GM19239 (cell line): Measurements from ENCODE around the gene CTNND2.

Experiments used
- DNase-seq: peaks from one replicate; pipeline ENCODE4 v3.0.0; 2011; ENCODE audit warnings: low spot score; ENCODE audit not compliant: insufficient read length
- FAIRE-seq: peaks from 2 replicates; lab custom pipeline; 2011; peaks lifted over from hg19 to GRCh38; lab: Jason Lieb, UNC

CTNND2 gene

DNA sequence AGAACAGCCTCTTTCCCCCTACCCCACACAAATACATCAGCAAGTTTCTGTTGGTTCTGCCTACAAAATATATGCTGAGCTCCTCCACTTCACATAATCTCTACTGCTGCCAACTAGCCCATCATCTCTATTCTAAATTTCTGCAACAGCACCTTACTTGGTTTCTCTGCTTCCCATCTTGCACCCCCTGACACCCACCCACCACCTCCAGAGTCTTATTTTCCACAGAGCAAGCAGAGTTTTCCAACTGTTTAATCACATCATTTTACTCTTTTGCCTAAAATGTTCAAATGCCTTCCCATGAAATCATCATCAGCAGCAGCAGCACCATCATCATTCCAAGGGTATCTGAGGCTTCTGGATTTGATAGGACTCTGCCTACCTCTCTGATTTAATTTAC, 295.7 kb downstream of the CTNND2 start:
- DNase-seq = no peak
- FAIRE-seq = no peak

DNA sequence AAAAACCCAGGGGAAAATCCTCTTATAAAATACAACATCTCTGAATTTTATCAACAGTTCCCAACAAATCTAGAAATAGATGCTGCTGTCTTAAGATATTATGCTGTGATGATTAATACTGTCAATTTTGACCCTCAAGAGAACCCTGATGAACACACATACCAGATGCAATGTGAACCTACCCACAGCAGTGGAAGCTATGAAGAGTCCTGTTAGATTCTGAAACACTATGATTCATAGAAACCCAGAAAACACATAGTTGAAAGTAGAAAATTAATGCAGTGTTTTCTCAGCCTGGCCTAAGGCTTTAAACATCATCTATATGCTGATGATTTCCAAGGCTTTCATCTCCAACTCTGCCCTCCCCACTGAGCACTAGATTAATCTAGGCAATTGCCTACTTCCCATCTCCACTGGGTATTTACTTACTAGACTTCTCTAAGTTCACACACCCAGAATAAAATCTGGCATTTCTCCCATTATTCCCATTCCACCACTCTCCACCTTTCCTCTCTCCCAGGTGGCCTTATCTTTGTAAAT, 296.2 kb downstream of the CTNND2 start:
- DNase-seq (no peak), FAIRE-seq (no peak)

DNA sequence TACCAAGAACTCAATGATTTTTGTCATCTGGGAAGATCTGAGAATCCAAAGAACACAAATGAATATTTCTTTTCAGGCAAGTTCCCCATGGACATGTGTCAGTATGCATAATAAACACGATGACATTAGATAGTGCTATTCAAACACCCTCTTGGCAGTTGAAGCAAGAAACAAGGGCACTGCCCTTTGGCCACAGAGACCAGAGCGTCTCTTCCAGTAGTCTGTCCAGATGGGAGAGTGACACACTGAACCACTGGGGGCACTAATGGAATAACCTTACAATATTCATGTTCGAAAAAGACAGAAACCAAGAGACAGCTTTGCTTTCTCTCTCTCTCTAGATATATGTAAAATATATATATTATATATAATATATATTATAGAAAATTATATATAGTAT, 301.9 kb downstream of the CTNND2 start:
- FAIRE-seq = no peak
- DNase-seq = no peak

DNA sequence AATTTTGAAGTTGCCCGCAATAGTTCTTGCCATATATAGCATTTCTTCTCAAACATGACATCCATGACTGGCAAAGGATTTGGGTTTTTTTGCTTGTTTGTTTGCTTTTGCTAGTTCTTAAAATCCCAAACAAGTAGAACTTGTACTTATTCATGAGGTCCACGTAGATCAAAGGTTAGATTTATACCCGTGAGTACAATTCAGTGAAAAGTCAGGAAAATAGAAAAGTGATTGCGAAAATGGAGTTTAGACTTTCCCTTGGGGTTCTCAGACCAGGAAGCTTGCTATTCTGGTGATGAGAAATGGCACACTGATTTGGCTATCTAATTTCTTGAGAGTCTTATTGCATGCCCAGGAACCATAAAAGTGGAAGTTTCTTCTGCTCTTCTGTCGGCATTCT, 304.7 kb downstream of the CTNND2 start:
- FAIRE-seq (no peak), DNase-seq (no peak)

DNA sequence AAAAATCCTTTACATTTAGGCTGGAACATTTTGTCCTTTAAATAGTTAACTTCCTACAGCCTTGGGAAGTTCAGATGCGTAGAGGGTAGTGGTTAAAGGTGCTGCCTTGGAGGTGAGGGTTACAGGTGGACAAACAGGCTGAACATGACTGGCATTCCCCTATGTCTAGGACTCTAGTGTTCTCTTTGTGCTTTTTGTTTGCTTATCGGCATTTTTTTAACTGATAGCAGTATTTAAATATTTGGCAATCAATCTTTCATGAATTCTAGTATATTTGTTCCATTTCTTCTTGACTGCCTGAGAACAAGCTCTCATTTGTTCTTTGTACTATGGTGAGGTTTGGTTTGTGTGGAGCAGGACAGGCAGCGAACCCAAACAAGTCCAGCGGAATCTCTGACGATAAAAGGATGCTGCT, 307.6 kb downstream of the CTNND2 start:
- DNase-seq = no peak
- no peak for FAIRE-seq

DNA sequence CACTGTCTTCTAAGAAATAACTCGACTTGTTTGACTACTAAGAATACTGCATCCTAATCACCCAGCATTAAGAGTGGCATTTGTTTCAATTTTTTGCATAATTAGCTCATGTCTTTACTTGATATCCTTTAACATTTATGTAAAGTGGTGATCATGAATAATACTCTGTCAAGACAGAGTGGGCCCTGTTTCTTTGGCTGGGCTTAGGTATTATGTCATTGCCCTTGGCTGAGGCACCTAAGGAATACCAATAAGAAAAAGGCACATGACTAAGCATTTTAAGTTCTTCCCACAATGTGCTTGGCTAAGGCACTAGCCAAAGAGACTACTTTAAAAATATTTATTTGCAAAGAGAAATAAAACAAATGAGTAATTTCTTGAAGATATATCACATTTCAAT, 308.1 kb downstream of the CTNND2 start:
- no peak for DNase-seq
- no peak for FAIRE-seq

DNA sequence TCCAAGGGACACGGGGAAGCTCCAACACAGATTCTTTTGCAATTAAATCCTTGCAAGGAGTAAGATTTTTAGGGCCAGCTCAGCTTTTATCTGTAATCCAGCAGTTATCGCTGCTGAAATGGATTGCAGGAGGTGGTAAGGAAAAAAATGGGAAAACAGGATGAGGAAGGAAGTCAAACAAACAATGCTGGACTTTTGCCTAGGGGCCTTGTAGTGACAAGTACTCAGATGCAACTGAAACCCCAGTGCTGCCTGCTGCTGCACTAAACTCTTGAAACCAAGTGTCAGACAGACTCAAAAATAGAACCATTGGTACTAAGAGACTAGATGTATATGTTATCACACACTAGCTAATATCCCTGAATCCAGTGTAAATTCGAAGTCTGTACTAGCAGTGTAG, 309.2 kb downstream of the CTNND2 start:
- no peak for FAIRE-seq
- DNase-seq = no peak

DNA sequence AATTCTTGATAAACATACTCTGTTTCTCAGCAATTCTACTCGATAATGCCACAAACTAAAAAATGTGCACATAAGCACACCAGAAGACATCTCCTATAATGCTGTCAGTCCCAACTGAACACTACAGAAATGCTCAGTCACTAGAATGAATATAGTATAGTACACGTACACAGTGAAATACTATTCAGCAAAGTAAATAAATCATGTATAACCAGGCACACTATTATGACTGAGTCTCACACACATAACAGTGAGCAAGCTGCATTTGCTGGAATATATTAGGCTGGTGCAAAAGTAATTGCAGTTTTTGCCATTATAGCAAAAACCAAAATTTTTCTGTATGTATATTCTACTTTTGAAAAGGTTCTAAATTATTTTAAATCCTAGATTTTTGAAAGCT, 310.2 kb downstream of the CTNND2 start:
- no peak for FAIRE-seq
- no peak for DNase-seq

DNA sequence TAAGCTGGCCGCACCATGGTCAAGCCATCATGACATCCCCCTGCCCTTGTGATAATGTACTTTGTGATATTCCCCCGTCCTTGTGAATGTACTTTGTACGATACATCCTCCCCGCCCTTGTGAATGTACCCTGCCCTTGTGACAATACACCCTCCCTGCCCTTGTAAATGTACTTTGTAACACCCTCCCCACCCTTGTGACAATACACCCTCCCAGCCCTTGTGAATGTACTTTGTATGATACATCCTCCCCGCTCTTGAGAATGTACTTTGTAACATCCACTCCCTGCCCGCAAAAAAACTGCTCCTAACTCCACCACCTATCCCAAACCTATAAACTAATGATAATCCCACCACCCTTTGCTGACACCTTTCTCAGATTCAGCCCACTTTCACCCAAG, 313.8 kb downstream of the CTNND2 start:
- FAIRE-seq (no peak), DNase-seq (no peak)

DNA sequence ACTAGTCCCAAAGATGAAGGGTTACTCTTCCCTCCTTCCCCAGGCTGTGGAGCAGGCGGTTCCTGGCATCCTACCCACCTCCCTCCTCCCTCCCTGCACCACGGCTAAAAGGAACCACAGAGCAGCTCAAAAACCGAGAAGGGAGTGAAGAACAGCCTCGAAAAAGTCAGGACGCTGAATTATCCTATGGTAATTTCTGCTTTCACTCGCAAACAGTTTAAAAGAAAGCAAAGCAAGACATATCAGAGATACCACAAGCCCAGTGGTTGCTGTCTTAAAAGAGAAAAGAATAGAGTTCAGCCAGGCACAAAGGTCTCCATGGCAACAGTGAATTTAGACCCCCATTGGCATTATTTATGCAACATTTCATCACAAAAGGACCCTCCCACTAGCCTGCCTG, 315.4 kb downstream of the CTNND2 start:
- FAIRE-seq (no peak), DNase-seq (no peak)

DNA sequence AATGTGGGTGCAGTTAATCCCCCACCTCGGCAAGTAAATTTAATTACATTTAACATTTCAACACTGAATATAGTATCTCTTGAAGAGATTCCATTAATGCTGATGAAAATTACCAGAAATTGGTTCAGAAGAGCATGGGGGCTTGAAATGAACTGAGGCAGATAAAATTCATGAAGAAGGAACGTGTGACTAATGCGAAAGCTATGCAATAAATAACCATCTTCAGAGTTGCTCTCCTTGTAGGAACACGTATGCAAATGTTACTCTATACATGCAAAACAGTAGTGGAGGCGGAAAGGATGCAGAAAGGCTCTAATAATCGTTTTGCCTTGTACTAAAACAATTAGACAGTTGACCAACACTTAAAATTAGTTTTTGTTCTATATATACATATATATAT, 320.2 kb downstream of the CTNND2 start:
- DNase-seq (no peak), FAIRE-seq (no peak)

DNA sequence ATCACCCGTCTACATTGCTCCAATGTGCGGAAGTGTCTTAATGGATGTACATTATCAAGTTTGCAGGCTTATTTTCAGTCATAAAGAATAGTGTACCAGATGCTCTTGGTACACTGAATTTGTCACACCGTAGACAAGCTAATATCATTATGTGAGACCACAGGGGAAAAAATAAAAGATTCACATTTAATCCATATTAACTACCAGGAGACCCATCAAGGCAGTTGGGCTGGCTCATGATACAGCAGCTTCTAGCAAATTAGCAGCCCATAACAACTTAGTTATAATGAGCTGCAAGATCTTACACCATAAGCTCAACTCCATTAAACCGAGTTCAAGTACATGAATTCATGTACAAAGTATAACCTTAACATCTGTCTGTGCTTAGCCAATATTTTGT, 324.9 kb downstream of the CTNND2 start:
- FAIRE-seq = no peak
- DNase-seq = no peak

DNA sequence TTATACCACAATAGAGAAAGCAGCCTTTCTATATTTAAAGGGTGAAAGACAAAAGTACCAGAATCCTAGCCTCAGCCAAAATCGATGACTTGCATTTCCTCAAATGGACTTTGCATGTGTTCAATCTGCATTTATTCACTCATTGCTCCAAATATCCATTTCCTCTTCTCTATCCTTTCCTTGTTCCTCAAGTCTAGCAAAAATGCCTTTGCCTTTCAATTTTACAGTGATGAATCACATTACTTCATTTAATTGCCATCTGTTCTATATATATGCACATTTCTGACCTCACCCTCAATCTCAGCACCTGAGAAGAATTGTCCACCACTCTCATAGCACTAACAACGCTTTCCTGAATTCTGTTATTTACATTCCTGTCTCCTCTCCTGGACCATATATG, 329.5 kb downstream of the CTNND2 start:
- FAIRE-seq = no peak

DNA sequence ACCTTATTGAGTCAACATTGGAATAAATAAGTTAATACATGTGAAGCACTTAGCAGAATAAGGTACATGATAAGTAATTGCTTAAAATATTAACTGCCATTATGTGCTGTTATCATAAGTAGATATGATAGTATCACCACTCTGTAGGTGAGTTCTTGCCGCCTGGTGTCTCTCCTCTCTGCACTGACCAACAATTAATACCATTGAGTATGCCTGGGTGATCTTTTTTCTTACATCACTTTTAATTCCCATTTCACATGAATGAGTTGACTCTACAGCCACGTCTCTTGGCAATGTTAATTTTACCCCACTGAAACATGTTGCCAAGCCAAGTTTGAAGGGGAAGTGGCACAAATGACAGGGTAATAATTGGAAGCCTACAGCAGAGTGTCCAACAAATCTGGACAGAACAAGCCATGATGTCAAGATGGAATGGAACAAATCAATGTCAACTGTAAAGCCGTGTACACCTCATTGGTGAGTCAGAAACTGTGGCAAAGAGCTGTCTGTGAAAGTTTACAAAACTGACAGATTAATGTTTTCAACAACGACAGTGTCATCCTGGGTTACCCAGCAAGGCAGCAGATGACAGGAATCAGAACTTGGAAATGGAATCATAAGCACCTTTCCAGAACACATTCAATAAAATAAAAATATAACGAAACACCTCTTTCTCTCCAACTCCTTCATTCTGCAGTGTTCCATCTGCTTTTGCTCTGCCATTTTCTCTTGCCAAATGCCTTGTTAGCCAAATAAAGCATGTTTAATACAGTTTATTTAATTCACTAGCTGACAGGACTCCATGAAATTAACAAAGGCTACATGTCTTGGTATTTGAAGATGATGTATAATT, 330.9 kb downstream of the CTNND2 start:
- FAIRE-seq = no peak
- no peak for DNase-seq

More for the DNA sequence above, 329.5 kb downstream of the CTNND2 start:
- DNase-seq = no peak

DNA sequence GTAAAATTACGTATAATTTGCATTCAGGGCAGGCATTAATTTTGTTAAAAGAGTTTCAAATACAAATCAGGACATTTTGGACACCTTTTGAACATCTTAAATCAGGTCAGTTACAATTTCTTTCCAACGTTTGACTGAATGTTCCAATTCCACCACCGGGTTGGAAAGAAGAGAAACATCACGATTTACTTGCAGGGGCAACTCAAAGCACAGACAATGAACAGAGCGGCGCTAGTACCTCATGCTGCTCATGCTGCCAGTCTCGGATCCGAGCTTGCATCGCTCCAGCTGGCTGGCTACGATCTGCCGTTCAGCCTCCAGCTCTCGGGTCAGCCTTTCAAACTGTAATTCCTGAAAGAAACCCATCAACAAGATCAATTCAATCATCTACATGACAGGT, 339.5 kb downstream of the CTNND2 start:
- FAIRE-seq (no peak), DNase-seq (no peak)

DNA sequence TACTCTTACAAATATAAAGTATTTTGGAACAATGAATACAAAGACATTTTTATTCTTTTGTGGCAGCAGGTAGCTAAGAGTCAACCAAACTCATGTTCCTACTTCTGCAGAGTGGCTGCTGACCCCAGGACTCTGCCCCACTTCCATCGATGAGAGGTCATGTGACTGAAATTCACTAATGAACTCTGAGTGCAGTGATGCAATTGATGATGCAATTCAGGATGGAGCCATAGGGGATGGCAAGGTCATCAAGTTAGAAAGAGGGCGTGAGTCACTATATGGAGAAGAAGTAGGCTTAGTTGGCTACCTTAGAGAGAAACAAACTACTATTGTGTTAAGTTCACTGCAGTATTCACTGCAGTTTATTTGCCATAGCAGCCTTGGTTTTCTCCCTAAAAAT, 340.4 kb downstream of the CTNND2 start:
- FAIRE-seq = no peak

DNA sequence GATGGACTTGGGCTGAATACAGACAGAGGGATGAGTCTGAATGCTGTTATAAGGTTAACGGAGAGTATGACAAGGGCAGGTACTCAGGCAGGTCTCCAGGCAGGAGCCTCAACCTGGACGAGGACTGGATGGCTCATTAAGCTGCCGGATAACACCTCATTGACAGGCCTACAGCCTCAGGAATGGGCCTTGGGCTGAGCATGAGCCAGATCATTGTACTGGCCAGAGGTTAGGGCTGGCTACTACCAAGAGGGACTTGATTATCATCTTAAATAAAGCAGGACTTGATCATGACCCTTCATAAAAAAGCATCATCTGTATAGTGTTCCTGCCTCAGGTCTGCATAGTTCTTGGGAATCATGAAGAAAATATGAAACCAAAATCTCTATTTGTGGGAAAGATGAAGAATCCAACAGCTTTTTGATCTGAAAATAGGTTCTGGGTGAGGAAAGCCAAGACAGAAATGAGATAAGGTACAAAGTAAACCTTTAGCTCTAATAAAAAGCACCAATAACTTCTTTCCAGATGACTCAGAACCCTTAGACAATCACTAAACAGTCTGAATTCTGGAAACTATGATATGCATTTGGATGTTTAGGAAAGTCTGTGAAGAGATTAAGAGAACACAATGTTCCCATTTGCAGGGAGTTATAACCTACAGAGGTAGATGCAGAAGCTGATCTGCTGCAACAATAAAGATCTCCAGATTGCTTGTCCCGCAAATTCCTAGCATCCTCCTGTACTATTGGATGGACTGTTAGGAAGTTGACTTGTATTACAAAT, 343.1 kb downstream of the CTNND2 start:
- no peak for FAIRE-seq

More for the DNA sequence above, 340.4 kb downstream of the CTNND2 start:
- DNase-seq = no peak

DNA sequence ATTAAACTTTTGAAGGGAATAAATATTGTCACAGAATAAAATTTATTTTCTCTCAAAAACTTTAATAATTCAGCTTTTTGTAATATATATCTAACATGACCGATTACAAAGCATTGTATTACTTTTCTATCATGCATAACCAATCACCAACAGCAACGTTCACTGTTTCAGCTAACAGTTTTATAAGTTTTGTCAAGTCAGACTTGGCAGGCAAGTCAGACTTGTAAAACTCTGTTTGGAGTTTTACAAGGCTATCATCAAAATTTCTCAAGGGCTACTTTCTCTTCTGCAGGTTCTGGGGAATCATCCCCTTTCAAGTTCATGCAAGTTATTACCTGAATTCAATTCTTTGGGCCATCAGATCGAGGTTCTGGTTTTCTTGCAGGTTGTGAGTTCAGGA, 347.2 kb downstream of the CTNND2 start:
- FAIRE-seq = no peak

More for the DNA sequence above, 343.1 kb downstream of the CTNND2 start:
- DNase-seq = no peak

DNA sequence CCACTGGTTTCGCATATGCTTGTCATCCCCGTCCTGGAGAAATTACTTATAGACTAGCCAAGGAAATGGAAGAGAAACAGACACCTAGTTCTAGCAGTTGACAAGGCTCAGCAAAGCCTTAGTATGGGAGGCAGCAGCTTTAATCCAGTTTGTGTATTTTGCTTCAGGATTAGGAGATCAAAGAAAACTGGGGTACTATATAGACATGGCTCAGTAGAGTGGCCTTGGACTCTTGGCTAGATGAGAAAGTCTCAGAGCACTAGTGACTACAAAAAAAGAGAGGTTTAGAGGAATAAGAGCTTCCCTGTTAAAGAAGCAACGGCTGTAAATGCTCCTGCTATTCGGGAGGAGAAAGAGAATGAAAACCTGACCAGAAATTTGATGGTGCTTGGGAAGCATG, 349.1 kb downstream of the CTNND2 start:
- no peak for DNase-seq
- FAIRE-seq = no peak

More for the DNA sequence above, 347.2 kb downstream of the CTNND2 start:
- DNase-seq = no peak

DNA sequence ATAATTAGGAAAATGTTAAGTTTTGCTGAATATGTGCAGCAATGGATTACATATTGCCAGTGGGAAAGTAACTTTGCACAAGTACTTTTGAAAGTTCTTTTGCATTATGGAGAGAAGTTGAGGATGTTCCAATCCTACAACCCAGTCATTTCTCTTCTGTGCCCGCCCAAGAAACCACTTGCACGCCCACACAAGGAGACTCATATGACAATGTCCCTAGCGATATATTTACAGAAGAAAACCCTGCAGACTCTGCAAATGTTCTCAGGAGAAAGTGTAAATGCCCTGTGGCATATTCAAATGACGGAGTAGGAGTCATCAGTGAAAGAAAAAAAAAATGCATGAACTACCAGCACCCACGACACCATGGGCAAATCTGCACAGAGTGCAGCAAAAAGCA, 356.5 kb downstream of the CTNND2 start:
- FAIRE-seq (no peak), DNase-seq (no peak)

DNA sequence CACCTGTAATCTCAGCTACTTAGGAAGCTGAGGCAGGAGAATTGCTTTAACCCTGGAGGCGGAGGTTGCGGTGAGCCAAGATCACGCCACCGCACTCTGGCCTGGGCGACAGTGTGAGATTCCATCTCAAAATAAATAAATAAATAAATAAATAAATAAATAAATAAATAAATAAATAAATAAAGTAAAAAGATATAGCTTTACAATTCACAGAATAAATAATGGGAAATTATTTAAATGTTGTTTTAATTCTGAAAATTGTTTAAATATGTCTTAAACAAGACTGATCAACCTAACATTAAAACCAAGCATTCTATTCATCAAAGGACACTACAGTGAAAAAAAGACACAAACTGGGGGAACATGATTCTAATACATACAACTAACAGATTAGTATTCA, 357.1 kb downstream of the CTNND2 start:
- FAIRE-seq (no peak), DNase-seq (no peak)
